AG20443 (cell line): ENCODE measurements around the gene SPAG17.

Experiments used
- DNase-seq: peaks from one replicate; pipeline ENCODE4 v3.0.0; 2012; ENCODE audit warnings: low spot score, mixed read lengths

SPAG17 gene

DNA sequence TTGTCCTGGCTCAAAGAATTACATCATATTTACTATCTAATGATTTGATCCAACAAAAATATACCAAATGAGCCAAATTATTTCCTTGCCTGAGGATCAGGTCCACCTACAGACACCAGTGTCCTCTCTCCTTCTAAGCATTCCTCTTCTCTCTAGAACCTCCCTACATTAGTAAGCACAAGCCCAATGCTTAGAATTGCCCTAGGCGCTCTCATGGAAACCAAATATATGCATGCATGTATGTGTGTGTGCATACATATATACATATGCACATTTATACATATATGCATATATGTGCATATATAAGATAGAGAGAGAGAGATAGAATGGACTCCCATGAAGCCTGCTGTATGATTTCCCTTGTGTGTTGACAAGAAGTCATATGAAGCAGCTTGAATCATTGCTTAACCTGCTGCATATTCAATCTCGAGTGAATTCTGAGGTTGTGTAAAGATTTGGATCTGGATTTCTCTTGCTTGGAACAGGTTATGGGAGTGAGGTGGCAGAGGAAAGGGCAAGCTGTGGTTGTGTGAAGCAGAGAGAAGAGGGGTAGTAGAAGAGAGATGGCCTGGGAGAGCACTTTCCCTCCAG is 66.1 kb downstream of the SPAG17 start:
- no peak for DNase-seq

DNA sequence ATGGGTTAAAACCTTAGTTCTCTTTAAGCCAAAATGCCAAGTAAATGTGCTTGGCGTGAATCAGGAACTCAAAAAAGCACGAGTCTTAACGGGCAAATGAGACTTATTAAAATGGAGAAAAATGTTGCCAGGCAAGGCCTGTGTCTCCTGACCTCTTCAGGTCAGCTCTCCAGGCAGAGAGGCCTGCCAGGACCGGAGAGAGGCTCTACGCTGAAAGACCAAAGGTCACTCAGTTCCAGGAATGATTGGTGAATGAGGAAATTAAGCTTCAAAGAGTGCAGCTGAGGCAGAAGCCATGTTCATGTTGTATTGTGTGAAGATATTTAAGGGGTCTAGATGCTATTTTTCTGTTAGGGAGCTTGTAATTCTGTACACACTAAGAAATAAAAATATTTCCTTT is 66.6 kb downstream of the SPAG17 start:
- DNase-seq, result no peak

DNA sequence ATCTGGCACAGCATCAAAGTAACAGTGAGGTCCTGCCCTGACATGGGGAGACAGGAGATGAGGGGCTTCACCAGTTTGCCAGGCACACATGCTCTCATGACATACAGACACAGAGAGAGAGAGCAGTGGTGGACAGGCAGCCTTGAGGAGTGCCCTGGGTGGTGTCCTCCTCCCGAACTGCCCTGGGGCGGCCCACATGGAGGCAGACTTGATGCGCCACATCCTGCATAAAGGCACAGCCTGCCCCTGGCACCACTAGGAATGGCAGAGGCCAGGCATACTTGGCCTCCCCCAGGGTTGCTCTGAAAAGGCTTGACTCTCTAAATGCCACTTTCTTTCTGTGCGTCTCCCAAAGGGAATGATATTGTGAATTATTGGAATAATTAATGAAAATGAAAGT is 67.5 kb downstream of the SPAG17 start:
- DNase-seq, result no peak

DNA sequence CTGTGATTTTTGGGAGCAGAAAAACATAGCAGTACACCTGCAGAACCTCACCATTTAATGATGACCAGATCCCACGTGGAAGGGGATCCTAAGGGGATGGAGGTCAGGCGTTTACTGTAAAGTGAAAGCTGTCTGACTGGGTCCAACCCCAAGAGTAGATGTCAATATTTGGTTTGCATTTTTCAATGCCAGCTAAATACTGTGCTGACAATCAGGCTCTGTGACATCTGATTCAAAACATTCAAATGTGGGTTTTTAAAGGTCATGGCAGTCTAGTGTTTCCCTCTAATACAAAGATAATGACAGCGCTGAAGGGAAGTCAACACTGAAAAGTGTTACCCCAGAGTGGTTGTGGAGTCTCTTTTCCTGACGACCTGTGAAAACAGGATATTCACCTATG is 68.1 kb downstream of the SPAG17 start:
- no peak for DNase-seq

DNA sequence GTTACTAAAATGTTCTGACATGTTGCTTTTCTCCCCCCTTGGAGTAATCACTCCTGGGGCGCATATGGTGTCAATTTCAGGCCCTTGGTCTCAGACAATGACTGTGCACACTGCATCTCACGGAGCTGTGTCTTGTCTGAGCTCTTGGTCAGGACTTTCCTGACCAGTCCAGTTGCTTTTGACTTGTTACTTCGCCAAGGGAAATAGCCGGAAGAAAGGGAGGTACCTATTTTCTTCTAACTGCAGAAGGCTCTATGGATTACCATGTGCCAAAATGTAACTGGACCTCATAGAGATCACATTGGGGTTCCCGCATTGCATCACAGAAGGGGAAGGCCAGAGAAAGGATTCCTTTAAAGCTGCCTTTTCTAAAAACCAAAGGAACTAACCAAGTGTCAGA is 68.6 kb downstream of the SPAG17 start:
- peak; percentile 76 for DNase-seq

DNA sequence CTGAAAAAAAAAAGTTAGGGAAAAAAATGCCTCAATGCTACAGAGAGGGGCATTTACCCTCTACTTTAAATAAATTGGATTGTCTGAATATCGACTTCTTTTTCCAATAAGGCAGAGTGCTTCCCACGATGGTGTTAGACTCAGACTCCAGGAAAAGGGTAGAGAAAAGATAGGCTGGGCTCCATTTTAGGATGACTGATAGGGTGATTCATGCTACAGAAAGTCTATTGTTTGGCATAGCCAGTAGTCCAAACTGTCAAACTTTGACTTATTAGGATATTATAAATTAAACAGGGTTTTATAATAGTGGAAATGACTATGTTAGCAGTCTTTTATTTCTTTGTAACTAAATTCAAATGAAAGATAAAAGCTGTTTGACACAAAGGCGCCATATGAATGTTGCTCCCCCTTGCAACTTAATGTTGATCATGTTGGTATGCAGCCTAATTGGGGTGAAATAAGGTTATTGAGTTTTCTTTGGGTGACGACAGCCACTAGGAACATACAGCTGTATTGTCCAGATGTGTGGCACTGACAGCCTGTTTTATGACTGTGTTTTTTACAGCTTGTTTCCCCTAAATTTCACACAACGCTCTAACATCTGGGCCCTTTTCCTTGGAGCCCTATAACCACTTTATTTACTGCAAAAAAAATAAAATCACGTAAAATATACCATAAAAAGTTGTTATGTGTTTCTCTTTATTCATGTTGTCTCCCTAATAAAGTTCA is 69.3 kb downstream of the SPAG17 start:
- peak; percentile 38 for DNase-seq

DNA sequence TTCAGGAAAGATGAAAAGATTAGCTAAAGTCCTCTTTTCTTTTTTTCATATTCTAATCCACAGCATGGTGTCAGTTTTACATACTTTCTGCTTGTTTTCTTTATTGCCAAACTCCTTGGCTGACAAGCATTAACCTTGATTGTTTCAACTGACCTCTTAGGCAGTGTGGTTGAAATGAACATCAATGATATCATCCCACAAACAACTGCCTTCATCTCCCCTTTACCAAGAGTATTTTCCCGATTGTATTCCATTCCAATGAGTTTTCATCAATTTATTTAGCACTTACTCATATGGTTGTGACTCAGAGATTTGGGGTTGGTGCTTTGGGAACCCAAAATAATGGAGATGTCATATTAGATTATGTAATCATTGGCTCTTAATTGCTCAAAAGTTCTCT is 71.8 kb downstream of the SPAG17 start:
- peak; percentile 40 for DNase-seq

DNA sequence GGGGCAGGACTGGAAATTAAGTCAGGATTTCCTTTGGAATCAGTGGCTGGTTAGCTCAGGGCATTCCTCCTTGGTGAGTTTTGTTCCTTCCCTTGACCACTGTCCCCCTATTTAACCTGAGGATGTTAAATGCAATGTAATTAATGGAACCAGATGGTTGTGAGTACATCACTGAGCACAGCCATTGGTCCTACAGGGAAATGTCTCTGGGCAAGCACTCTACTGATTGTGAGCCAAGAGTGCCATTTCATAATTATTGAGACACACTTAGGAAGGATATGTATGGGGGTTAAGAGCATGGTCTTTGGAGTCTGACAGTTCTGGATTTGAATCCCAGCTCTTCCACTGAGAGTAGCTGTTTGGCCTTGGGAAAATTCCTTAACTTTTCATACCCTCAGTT is 74.4 kb downstream of the SPAG17 start:
- no peak for DNase-seq

DNA sequence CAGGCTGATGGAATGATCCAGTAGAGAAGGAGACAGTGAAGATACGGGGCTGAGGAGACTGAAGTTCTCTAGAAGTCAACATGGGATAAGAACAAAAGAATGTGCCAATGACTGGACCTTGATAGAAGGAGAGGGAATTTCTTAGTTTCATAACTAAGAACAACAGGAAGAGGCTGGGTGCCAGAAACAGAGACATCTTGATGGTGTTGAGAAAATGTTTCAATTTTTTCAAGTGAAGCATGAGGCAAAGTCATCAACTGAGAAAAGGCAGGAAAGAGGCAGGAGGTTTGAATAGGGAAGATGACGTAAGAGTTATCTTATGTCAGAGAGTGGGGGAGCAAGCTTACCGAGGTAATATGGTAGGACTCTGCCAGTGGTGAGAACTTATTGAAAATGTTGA is 80.1 kb downstream of the SPAG17 start:
- no peak for DNase-seq

DNA sequence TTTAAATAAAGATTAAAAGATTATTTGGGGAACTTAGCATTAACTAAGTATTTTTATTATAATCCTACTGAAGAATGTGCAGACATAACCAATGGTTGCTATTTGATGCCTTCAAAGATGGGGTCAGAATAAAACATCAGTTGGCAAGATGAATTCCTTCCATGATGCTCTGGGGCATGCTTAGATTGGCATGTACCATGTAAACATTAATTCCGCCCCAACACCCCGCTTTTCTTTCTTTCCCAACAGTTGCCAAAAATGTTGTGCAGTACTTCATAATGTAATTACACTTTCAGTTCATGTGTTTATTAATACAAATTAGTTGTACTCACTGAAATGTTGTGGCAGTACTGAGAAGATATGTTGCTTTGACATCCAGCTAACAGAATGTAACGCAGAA is 82.6 kb downstream of the SPAG17 start:
- no peak for DNase-seq

DNA sequence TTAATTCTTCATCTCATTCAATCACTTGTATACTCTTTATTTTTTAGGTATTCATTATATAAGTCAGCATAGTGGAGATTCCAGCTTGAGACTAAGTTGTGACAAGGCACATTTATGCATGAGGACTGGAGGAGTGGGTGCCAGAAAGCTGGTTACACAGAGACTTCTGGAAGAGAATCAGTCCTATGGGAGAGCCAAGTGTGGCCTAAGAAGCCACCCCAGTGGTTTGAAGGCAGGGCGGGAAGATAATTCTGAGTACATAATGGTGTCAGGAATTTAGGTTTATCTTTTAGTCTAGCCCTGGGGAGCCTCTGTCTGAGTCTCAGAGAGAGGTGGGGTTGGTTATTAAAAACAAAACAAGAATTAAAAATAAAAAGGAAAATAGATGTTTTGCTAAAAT is 83.0 kb downstream of the SPAG17 start:
- no peak for DNase-seq

DNA sequence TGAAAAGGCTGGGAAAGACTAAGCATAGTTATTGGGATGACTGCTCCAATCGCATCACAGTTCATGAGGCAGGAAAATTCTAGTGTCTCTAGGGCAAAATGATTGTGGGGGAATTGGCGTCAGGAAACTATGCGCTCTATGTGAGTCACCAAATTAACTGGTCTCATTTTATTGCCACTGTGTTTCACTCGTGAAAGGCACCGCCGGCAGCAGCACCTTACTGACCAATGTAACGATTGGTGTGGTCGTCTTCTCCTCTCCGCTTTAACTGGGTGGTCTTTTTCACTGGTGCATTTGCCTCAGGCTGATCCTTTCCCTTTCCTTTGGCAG is 83.5 kb downstream of the SPAG17 start:
- DNase-seq, result peak; percentile 45

DNA sequence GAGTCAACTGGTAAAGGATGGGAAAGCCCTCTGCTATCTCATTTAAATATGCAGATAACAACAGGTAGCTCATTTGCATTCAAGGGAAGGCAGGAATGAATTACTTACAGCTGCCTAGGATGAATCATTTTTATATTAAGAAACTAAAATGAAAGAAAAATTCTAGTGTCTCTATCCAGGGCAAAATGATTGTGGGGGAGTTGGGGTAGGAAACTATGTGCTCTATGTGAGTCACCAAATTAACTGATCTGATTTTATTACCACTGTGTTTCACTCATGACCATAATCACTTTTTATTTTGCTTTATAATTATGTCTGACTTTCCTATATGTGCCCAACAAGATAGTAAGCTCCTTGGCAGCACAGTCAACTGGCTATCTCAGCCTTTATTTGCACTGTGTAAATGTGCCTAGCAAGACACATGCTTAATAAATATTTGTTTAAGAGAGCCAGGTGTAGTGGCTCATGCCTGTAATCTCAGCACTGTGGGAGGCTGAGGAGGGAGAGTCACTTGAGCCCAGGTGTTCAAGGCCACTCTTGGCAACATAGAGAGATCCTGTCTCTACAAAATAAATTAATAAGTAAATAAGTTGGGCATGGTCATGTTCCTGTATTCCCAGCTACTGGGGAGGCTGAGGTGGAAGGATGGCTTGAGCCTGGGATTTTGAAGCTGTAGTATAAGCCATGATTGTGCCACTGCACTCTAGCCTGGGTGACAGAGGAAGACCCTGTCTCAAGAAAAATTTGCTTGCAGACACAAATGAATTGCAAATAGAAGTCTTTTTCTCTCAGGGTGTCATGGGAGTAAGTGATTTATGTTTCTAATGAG is 84.1 kb downstream of the SPAG17 start:
- DNase-seq, result peak; percentile 33

DNA sequence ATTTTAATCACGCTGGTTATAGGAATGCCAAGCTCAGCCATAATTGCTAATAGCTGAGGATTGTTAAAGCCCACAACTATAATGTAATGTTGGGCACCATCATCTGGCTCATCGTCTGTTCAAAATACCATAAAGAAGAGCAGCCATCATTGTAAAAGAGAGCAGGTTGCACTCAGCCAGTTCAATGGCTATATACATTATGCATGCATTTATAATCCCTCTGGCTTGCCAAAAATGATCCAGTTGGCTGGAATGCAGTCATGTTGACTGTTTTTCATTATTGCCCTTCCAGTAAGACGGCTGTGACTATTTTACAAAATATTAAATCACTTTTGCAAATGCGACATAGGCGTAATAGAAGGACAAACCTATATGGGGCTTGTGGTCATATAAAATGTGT is 85.3 kb downstream of the SPAG17 start:
- DNase-seq, result no peak

DNA sequence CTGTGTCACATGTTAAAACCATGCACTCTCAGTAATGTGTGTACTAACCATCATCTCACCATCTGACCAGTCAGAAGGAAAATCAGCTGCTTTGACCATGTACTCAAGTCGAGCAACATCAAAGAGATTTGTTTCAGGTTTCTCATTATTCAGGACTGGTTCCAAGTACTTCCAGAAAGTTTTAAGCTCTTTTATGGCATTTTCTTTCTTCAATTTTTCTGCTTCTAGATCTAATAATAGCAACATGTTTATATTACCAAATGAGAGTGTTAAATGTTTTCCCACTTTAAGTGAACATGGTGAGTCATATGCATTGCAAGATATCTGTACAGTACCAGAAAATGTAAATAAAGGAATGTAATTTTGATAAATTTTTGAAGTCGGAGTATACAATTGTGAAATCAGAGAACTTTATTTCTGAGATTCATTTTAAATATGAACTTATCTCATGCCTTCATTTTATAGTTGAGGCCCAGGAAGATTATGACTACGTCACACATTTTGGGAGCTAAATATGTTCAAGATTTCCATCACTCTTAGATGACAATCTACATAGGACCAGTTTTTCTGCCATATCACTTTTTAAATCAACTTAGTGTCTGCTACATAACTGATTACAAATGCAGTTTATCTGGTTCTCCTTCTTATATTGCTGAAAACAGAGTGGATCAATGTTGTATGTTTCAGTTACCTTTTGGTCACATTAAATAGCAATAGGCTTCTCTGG is 87.2 kb downstream of the SPAG17 start:
- DNase-seq, result no peak

DNA sequence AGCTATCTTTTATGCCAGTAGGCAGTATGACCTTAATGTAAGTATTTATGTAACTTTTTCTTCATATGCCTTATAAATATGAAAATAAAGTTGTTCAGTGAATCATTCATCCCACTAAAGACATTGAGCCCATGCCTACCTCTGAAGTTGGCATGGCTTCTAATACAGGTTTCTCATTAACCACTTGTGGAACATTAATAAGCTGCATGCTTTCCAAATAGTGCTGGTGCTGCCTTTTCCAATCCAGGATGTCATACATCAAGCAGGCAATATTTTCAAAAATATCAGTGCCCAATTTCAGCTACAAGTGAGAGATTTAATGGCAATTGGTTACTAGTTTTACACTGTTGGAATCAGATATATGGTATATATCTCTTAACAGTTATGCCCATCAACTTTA is 92.0 kb downstream of the SPAG17 start:
- no peak for DNase-seq

DNA sequence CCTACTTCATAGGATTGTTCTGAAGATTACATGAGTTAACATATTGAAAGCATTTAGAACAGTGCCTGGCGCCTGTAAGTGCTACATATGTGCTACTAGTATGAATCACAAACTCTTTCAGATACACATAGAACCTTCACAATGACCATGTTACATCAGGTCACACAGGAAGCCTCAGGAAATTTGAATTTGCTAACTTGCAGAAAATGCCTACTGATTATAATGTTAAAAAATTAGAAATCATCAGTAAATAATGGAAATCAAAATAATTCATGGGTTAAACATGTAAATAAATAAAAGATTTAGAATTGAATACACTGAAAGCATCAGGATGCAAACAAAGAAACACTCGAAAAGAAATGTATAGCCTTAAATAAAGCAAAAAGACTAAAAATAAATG is 94.9 kb downstream of the SPAG17 start:
- no peak for DNase-seq

DNA sequence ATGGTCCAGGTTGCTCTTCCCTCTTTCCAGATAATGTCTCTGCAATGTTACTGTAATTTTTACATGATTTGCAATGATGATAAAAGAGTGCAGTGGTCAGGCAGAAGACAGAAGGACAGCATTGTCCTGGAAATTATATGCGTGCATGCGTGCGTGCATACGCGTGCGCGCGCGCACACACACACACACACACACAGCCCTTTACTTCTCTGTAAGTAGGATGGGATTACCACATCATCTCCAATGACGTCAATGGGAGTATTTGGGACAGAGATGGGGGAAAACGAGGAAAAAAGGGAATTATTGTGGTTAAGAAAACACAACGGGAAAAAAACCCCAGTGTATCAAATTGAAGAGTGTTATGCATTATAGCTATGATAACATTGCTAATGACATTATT is 99.7 kb downstream of the SPAG17 start:
- no peak for DNase-seq

DNA sequence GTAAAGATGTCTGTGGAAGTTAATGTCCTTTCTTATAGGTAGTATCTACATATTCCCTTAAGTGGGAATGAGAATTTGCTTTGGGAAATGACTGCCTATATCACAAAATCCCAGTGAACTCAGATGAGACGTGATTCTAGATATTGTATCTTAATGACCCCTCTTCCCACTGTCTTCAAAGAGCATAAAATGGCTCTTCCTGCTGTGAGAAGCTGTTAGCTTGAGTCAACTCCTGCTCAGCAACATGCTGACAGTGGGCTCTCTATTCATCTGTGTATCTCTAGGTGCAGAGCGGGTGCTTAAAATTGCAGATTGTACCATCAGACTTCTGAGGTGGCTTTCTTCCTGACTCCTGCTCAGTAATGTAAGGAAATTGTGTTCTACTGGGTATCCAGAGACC is 100.6 kb downstream of the SPAG17 start:
- DNase-seq, result no peak

DNA sequence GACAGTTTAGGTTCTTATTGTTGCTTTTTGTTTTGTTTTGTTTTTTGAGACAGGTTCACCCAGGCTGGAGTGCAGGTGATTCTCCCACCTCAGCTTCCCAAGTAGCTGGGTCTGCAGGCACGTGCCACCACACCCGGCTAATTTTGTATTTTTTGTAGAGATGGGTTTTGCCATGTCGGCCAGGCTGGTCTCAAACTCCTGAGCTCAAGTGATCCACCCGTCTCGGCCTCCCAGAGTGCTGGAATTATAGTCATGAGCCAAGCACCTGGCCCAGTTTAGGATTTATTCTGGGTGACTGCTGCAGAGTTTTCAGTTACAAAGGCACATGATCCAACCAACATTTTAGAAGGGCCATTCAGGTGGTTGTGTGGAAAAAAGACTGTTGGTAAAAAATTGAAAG is 102.0 kb downstream of the SPAG17 start:
- no peak for DNase-seq

DNA sequence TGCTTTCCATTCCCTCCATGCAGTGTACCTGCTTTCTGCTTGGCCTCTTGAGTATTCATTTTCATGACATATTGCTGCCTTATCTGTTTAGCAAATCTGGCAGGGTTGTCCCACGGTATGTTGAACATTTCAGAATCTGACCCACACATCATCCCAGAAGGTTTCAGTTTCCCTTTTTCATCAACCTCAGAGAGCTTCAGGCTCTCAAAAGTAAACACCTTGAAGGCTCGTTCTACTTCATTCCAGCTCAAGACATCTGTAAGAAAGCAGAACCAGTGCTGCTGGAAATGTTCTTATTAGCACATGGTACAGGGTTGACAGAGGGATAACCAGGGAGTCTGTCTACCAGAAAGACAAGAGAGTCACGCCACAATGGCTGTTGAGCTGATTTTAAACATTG is 103.6 kb downstream of the SPAG17 start:
- DNase-seq, result no peak

DNA sequence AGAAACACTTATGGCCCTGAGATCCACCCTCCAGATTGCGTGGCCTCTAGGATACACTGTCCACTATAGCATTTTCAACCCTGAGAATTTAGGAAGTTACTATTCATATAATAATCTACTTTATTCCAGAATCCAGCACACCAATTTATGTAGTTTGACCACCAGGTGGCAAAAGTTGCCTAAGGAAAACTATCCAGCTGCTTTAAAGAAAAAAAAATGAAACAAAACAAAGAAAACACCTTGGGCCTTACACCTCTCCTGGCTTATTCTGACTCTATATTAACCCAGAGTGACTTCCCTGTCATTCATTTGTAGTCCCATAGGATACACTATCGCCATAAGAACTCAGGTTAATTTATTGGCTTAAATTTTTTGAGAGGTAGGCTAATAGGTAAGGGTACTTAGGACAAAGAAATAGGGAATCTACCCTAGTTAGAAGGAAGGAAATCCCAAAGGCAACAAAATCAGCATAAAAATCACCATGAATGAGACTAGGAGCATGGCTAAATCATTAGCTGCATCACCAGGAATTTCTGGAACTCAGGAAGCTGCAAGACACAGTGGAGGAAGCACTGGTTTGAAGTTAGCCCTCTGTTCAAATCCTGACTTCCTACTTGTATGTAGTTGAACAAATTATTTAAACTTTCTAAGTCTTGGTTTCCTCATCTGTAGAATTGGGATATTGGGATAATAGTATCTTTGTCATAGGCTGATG is 107.5 kb downstream of the SPAG17 start:
- DNase-seq, result peak; percentile 18
